ENCODE results near the gene CDC42EP2. TPM values are rescaled to one million over a fixed set of nuclear protein-coding genes. Genes with fewer than 3 reads are reported as not detected.

Gene CDC42EP2, protein sequence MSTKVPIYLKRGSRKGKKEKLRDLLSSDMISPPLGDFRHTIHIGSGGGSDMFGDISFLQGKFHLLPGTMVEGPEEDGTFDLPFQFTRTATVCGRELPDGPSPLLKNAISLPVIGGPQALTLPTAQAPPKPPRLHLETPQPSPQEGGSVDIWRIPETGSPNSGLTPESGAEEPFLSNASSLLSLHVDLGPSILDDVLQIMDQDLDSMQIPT
- under 1 TPM in 1 of 2 experiments, not detected in 1; 0.48 TPM for total RNA-seq

DNA sequence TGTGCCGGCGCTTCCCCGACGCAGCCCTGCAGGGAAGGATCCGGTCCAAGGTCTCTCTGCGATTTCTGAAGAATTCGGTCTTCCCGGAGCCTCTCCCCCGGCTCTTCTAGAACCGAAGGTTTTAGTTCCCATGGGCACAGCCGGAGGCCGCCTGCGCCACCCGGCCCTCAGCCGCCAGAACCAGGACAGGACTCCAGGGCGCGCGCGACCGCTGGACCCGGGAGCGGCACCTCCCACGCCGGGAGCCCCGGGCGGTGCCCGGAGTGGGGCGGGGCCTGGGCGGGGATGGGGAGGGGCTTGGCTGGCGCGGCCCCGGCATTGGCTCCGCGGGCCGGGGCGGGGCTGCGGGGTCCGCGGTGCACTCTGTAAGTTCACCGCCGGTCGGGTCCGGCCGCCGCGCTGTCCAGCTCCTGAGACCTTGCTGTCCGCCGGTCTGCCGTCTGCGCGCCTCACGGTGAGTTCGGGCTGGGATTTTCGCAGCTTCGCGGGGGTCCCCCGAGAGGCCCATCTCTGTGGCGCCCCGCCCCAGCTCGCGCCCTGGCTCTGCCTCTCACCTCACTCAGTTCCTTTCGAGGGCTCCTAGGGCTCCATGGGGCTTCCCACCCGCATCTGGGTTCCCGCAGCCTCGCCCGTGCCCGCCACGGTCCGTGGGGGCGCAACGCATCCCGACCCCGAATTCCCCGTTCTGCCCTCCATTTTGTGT lies at the start of gene CDC42EP2:
Gene CDC42EP2, plus strand, starts transcription at position 366 of the 703 bp plus-strand sequence. CDS start 6,033 bp downstream, outside the sequence.

DNA sequence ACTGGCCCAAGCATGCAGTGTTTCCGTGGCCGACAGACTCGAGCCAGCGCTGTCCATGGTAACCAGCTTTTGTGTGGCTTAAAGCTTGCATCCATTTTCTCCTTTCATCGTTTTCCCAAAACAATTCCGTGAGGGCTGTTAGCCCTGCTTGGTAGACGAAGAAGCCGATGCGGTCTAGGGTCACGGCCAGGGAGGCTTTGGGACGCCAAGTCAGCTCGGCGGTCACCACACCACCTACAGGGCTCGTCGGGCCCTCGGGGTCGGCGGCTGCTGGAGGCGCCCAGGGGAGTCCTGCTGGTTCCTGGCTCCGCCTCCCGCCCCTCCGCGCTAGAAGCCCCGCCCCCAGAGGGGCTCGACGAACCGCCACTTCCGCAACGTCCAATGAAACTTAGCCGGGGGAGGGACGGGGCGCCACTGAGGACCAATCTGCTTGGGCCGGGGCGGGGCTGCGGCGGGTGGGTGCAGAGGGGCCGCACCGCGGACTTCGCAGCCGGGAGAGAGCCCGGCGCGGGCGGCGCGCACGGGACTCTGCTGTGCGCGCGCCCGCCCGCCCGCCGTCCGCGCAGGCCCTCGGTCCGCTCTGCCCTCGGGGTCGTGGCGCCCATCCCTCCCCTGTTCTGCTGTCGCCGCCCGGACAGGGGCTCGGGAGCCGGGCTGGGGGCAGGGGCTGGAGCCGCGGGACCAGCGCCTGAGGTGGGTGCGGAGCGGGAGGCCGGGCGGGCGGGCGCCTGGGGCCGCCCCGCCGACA lies 39.8 kb downstream of the CDC42EP2 start, which contains the start of gene TIGD3:
Gene TIGD3, plus strand, starts transcription at position 487 of the 748 bp plus-strand sequence. CDS start 1,058 bp downstream, outside the sequence.

Other genes with a start within 250 kb of the CDC42EP2 start
- gene CDCA5, start 230.8 kb upstream of the CDC42EP2 start, total RNA-seq, result 10 to 100 TPM; 72.9 to 77.5 TPM
- gene ZFPL1, start 230.6 kb upstream of the CDC42EP2 start, total RNA-seq, result 10 to 100 TPM; 26.6 to 27.5 TPM
- 100 to 1,000 TPM; 167 to 172 TPM for gene VPS51, start 218.7 kb upstream of the CDC42EP2 start, total RNA-seq
- gene TM7SF2, start 203.0 kb upstream of the CDC42EP2 start, total RNA-seq, result 10 to 100 TPM; 27.8 to 28.5 TPM
- 1 to 10 TPM; 7.7 to 9.4 TPM for gene ZNHIT2, start 197.2 kb upstream of the CDC42EP2 start, total RNA-seq
- 1,000 to 10,000 TPM; 1,282 to 1,325 TPM for gene FAU, start 192.7 kb upstream of the CDC42EP2 start, total RNA-seq
- 10 to 100 TPM; 40.9 to 42.2 TPM for gene MRPL49, start 192.5 kb upstream of the CDC42EP2 start, total RNA-seq
- 10 to 100 TPM; 39.2 to 43.4 TPM for gene SYVN1, start 180.3 kb upstream of the CDC42EP2 start, total RNA-seq
- gene SPDYC, start 144.6 kb upstream of the CDC42EP2 start, total RNA-seq, result not detected
- 100 to 1,000 TPM; 161 to 168 TPM for gene CAPN1, start 132.9 kb upstream of the CDC42EP2 start, total RNA-seq
- gene POLA2, start 52.9 kb upstream of the CDC42EP2 start, total RNA-seq, result 10 to 100 TPM; 35.9 to 37.6 TPM
- 10 to 100 TPM; 61.1 to 61.9 TPM for gene DPF2, start 19.0 kb downstream of the CDC42EP2 start, total RNA-seq
- under 1 TPM; 0.75 to 0.81 TPM for gene TIGD3, start 39.9 kb downstream of the CDC42EP2 start, total RNA-seq
- gene SLC25A45, start 67.8 kb downstream of the CDC42EP2 start, total RNA-seq, result 10 to 100 TPM; 35.5 to 41.0 TPM
- gene FRMD8, start 71.8 kb downstream of the CDC42EP2 start, total RNA-seq, result 10 to 100 TPM; 45.8 to 49.6 TPM
- gene NEAT1, start 107.9 kb downstream of the CDC42EP2 start, total RNA-seq, result 100 to 1,000 TPM; 658 to 899 TPM
- 1,000 to 10,000 TPM; 6,276 to 7,533 TPM for gene MALAT1, start 184.2 kb downstream of the CDC42EP2 start, total RNA-seq
- gene SCYL1, start 210.2 kb downstream of the CDC42EP2 start, total RNA-seq, result 10 to 100 TPM; 56.9 to 59.3 TPM
- 10 to 100 TPM; 84.0 to 91.3 TPM for gene LTBP3, start 243.5 kb downstream of the CDC42EP2 start, total RNA-seq